ENCODE results near the gene P2RY8. TPM values are rescaled to one million over a fixed set of nuclear protein-coding genes. Genes with fewer than 3 reads are reported as not detected.

Gene P2RY8
- total RNA-seq, 1 donor from 2014 or later, result not detected

DNA sequence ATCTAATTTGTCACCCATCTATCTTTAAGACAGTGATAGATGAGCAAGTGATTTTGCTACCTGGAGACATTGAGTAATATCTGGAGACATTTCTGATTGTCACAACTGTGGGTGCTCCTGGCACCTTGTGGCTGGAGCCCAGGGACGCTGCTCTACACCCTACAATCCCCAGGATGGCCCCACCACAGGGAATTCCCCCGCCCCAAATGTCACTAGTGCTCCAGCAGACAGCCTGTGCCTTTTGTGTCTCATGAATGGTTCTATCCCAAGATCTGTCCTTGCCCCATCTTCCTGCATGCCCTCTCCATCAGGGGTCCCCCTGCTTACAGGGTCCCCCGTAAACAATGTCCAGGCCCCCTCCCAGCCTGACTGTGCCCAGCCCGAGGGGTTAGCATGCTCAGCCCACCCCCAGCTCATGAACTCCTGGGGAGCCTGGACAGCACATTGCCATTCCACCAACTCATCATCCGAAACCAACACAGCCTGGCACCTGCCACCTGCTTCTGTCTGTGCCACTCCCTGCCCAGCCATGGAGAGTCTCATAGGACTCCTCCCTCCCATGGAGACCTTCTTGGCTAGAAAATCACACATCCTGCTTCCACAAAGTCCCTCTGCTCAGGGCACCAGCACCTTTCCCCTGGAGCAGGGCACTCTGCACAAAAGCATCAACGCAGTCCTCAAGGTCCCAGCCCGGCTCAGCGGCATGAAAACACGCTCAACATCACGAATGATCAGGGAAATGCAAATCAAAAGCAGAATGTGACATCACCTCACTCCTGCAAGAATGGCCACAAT, 5.7 kb downstream of the P2RY8 start:
- no peak overlapping the region for H3K4me3 Mint-ChIP-seq (ENCODE audit: unreplicated experiment)
- no peaks in the 10 kb centered on the region for H3K4me1 Mint-ChIP-seq (ENCODE audit: unreplicated experiment)
- no peak for DNase-seq (ENCODE audit: low spot score)
- H3K9me3 Mint-ChIP-seq (ENCODE audit: unreplicated experiment), result no peaks in the 10 kb centered on the region
- H3K27me3 Mint-ChIP-seq (ENCODE audit: unreplicated experiment), result no peaks in the 10 kb centered on the region
- TF ChIP-seq, protein P1, sequence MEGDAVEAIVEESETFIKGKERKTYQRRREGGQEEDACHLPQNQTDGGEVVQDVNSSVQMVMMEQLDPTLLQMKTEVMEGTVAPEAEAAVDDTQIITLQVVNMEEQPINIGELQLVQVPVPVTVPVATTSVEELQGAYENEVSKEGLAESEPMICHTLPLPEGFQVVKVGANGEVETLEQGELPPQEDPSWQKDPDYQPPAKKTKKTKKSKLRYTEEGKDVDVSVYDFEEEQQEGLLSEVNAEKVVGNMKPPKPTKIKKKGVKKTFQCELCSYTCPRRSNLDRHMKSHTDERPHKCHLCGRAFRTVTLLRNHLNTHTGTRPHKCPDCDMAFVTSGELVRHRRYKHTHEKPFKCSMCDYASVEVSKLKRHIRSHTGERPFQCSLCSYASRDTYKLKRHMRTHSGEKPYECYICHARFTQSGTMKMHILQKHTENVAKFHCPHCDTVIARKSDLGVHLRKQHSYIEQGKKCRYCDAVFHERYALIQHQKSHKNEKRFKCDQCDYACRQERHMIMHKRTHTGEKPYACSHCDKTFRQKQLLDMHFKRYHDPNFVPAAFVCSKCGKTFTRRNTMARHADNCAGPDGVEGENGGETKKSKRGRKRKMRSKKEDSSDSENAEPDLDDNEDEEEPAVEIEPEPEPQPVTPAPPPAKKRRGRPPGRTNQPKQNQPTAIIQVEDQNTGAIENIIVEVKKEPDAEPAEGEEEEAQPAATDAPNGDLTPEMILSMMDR (IDR thresholded peaks at IDR 0.05; ENCODE audit: unreplicated experiment), result no peak
- H3K36me3 Mint-ChIP-seq (ENCODE audit: low read depth, unreplicated experiment), result no peaks in the 10 kb centered on the region
- no peak overlapping the region for H3K27ac Mint-ChIP-seq (ENCODE audit: unreplicated experiment)

DNA sequence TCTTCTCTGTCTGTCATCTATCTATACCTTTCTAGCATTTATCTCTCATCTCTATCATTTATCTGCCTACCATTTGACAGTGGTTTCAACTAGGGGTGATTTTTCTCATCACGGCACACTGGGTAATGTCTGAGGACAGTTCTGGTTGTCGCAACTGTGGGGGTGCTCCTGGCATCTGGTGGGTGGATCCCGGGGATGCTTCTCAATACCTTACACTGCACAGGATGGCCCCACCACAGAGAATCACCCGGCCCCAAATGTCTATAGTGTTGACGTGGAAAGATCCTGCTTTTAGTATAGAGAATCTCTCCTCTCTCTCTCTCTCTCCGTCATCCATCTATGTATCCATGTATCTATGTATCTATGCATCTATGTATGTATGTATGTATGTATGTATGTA, 7.2 kb downstream of the P2RY8 start:
- no peaks in the 10 kb centered on the region for H3K27me3 Mint-ChIP-seq (ENCODE audit: unreplicated experiment)
- DNase-seq (ENCODE audit: low spot score), result no peak
- TF ChIP-seq, protein P1 (IDR thresholded peaks at IDR 0.05; ENCODE audit: unreplicated experiment), result no peak
- no peaks in the 10 kb centered on the region for H3K9me3 Mint-ChIP-seq (ENCODE audit: unreplicated experiment)
- H3K4me3 Mint-ChIP-seq (ENCODE audit: unreplicated experiment), result no peak overlapping the region
- no peak overlapping the region for H3K27ac Mint-ChIP-seq (ENCODE audit: unreplicated experiment)
- no peaks in the 10 kb centered on the region for H3K4me1 Mint-ChIP-seq (ENCODE audit: unreplicated experiment)
- H3K36me3 Mint-ChIP-seq (ENCODE audit: low read depth, unreplicated experiment), result no peaks in the 10 kb centered on the region

DNA sequence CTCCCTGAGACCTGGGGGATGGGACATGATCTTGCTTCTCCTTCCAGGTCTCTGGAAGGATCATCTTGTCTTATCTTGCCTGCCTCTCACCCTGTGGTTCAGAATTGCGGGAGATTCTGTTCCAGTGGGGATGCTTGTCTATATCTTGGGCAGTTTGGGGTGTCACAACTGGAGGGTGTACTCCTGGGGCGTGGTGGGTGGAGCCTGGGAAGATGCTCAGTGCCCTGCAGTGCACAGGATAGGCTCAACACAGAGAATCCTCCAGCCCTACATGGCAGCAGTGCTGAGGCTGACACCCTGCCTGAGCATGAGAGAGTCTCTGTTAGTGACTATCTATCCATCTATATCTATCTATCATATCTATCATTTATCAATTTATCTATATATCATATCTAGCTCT, 7.7 kb downstream of the P2RY8 start:
- Mint-ChIP-seq H3K9me3 (ENCODE audit: unreplicated experiment) (no peaks in the 10 kb centered on the region), H3K27ac (ENCODE audit: unreplicated experiment) (no peak overlapping the region), H3K4me3 (ENCODE audit: unreplicated experiment) (no peak overlapping the region), H3K4me1 (ENCODE audit: unreplicated experiment) (no peaks in the 10 kb centered on the region), H3K27me3 (ENCODE audit: unreplicated experiment) (no peaks in the 10 kb centered on the region), H3K36me3 (ENCODE audit: low read depth, unreplicated experiment) (no peaks in the 10 kb centered on the region)
- no peak for DNase-seq (ENCODE audit: low spot score)
- TF ChIP-seq, protein P1 (IDR thresholded peaks at IDR 0.05; ENCODE audit: unreplicated experiment), result no peak

DNA sequence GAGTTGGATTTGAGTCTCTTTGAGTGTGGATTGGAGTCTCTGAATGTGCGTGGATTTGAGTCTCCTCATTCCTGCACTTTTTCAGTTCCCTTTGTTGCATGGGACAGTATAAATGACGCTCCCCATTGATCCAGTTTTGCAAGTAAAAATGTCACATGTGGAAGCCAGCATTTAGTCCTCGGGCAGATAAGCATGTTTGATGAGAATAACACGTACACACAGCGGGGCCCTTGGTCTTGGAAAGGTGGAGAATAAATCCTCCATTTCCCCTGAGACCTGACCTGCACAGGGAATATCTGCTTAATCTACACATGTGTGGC, 8.1 kb downstream of the P2RY8 start:
- TF ChIP-seq, protein P1 (IDR thresholded peaks at IDR 0.05; ENCODE audit: unreplicated experiment), result no peak
- no peaks in the 10 kb centered on the region for H3K9me3 Mint-ChIP-seq (ENCODE audit: unreplicated experiment)
- H3K36me3 Mint-ChIP-seq (ENCODE audit: low read depth, unreplicated experiment), result no peaks in the 10 kb centered on the region
- no peak overlapping the region for H3K27ac Mint-ChIP-seq (ENCODE audit: unreplicated experiment)
- DNase-seq (ENCODE audit: low spot score), result no peak
- H3K4me3 Mint-ChIP-seq (ENCODE audit: unreplicated experiment), result no peak overlapping the region
- no peaks in the 10 kb centered on the region for H3K27me3 Mint-ChIP-seq (ENCODE audit: unreplicated experiment)
- no peaks in the 10 kb centered on the region for H3K4me1 Mint-ChIP-seq (ENCODE audit: unreplicated experiment)

DNA sequence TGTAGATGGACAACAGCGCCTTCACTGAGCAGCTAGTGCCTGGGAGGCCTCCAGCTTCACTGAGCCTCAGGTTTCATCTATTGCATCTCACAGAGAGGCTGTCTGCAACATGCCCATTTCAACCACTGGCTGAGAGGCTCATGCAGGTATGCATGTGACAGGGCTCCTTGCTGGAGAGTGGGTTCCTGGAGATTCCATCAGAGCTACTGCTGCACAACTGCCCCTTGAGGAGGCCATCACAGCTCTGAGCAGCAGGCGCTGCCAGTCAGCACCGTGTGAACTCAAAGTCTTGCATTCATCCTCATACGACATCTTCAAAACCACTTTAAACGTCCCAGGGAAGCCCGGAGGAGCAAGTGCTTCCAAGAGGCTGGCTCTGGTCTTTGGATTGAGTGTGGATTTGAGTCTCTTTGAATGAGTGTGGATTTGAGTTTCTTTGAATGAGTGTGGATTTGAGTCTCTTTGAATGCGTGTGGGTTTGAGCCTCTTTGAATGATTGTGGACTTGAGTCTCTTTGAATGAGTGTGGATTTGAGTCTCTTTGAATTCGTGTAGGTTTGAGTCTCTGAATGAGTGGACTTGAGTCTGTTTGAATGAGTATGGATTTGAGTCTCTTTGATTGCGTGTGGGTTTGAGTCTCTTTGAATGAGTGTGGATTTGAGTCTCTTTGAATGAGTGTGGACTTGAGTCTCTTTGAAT, 8.7 kb downstream of the P2RY8 start:
- DNase-seq (ENCODE audit: low spot score), result no peak
- H3K27ac Mint-ChIP-seq (ENCODE audit: unreplicated experiment), result no peak overlapping the region
- peaks cover under 1% of the 10 kb centered on the region for H3K9me3 Mint-ChIP-seq (ENCODE audit: unreplicated experiment)
- TF ChIP-seq, protein P1 (IDR thresholded peaks at IDR 0.05; ENCODE audit: unreplicated experiment), result no peak
- no peaks in the 10 kb centered on the region for H3K36me3 Mint-ChIP-seq (ENCODE audit: low read depth, unreplicated experiment)
- H3K4me1 Mint-ChIP-seq (ENCODE audit: unreplicated experiment), result no peaks in the 10 kb centered on the region
- no peak overlapping the region for H3K4me3 Mint-ChIP-seq (ENCODE audit: unreplicated experiment)
- no peaks in the 10 kb centered on the region for H3K27me3 Mint-ChIP-seq (ENCODE audit: unreplicated experiment)
